H1 (cell line): ENCODE data around the gene WASF3. TPM values are rescaled to one million over a fixed set of nuclear protein-coding genes. Genes with fewer than 3 reads are reported as not detected.

Source experiments
- CTCF ChIA-PET: fragments of 300-600 bp; sonication (Branson Sonifier 250); formaldehyde crosslinking; loops from one replicate; lab custom pipeline; 2021; ENCODE audit not compliant: partially characterized antibody; lab: Charles Lee
- POLR2A ChIA-PET: fragments of 300-600 bp; sonication (Branson Sonifier 250); formaldehyde crosslinking; loops from one replicate; lab custom pipeline; 2021; ENCODE audit warnings: inconsistent platforms; ENCODE audit not compliant: partially characterized antibody; lab: Charles Lee
- DNase-seq, 2 experiments: peaks; one replicate each; pipeline versions ENCODE4 v3.0.0 to v3.0.0-alpha.2; 2010 to 2022; ENCODE audit warnings: low spot score in 2 of 2, low read depth in 1 of 2, mixed read lengths in 1 of 2
- FAIRE-seq: peaks from 2 replicates; lab custom pipeline; 2011; peaks lifted over from hg19 to GRCh38; lab: Jason Lieb, UNC
- H2AFZ ChIP-seq: 2 replicates; pipeline ENCODE4 v1.8.1; 2012; ENCODE audit warnings: low read length, inconsistent platforms
- H2AK5ac ChIP-seq: 2 replicates; pipeline ENCODE4 v1.6.1; 2013; ENCODE audit warnings: low read depth, low read length
- H2BK120ac ChIP-seq: replicated peaks from 2 replicates; pipeline ENCODE3; 2013; ENCODE audit warnings: low read depth, low read length, inconsistent platforms
- H2BK12ac ChIP-seq: 2 replicates; pipeline ENCODE4 v1.6.1; 2013; ENCODE audit warnings: low read depth, low read length
- H2BK15ac ChIP-seq: 2 replicates; pipeline ENCODE4 v1.6.1; 2013; ENCODE audit warnings: low read length
- H2BK20ac ChIP-seq: 2 replicates; pipeline ENCODE4 v1.6.1; 2013; ENCODE audit warnings: low read length
- H2BK5ac ChIP-seq: 2 replicates; pipeline ENCODE4 v1.6.1; 2013; ENCODE audit warnings: low read depth, low read length
- H3K14ac ChIP-seq: 2 replicates; pipeline ENCODE4 v1.6.1; 2013; ENCODE audit warnings: inconsistent platforms; ENCODE audit not compliant: insufficient read length
- H3K18ac ChIP-seq: 2 replicates; pipeline ENCODE4 v1.6.1; 2013; ENCODE audit warnings: low read length; ENCODE audit errors: extremely low read depth
- H3K23ac ChIP-seq: 2 replicates; pipeline ENCODE4 v1.6.1; 2013; ENCODE audit warnings: inconsistent platforms; ENCODE audit not compliant: insufficient read length
- H3K23me2 ChIP-seq: 2 replicates; pipeline ENCODE4 v1.6.1; 2013; ENCODE audit warnings: low read depth, low read length
- H3K27ac ChIP-seq: 2 replicates; pipeline ENCODE4 v1.6.1; 2011; ENCODE audit warnings: low read depth, low read length, inconsistent platforms
- H3K27me3 ChIP-seq, 4 experiments: replicated peaks in 1 of 4; 1 replicate in 1 of 4; 2 replicates in 3 of 4; pipeline versions ENCODE4 v1.6.1 to v1.8.1; 2011 to 2013; ENCODE audit warnings: low read length in 3 of 4, mild to moderate bottlenecking in 3 of 4, inconsistent platforms in 2 of 4, mixed read lengths in 2 of 4, moderate library complexity in 1 of 4; ENCODE audit not compliant: control insufficient read depth in 3 of 4, insufficient read depth in 3 of 4; ENCODE audit errors: extremely low read depth in 1 of 4
- H3K36me3 ChIP-seq, 4 experiments: 2 replicates each; pipeline versions ENCODE4 v1.6.1 to v1.8.1; 2011 to 2013; ENCODE audit warnings: mild to moderate bottlenecking in 4 of 4, low read length in 3 of 4, moderate library complexity in 2 of 4, control low read depth in 1 of 4, inconsistent platforms in 1 of 4; ENCODE audit not compliant: insufficient read depth in 4 of 4, control insufficient read depth in 2 of 4
- H3K4ac ChIP-seq: replicated peaks from 2 replicates; pipeline ENCODE3; 2013; ENCODE audit warnings: low read length, low read depth, mixed read lengths, inconsistent platforms; ENCODE audit not compliant: insufficient read length
- H3K4me1 ChIP-seq, 4 experiments: replicated peaks in 1 of 4; 1 replicate in 1 of 4; 2 replicates in 3 of 4; pipeline versions ENCODE4 v1.6.1 to v1.8.1; 2011 to 2013; ENCODE audit warnings: low read length in 3 of 4, inconsistent platforms in 2 of 4, mixed read lengths in 1 of 4; ENCODE audit not compliant: insufficient read depth in 4 of 4, control insufficient read depth in 3 of 4
- H3K4me2 ChIP-seq, 2 experiments: 2 replicates each; pipeline versions ENCODE4 v1.6.1 to v1.8.1; 2011 to 2013; ENCODE audit warnings: low read depth in 2 of 2, low read length in 2 of 2, control low read depth in 1 of 2, inconsistent platforms in 1 of 2, mild to moderate bottlenecking in 1 of 2; ENCODE audit not compliant: insufficient read depth in 1 of 2
- H3K4me3 ChIP-seq, 4 experiments: fragments of 200-600, 300-600 bp in 1 of 4; sonication (generic), shearing (Covaris generic), sonication (Bioruptor Twin) in 1 of 4; 2 replicates each; pipeline versions ENCODE4 v1.5.1 to v1.8.1; 2011 to 2016; ENCODE audit warnings: low read length in 4 of 4, low read depth in 3 of 4, control low read depth in 2 of 4, inconsistent platforms in 2 of 4, mild to moderate bottlenecking in 2 of 4, mixed read lengths in 1 of 4, moderate library complexity in 1 of 4; ENCODE audit not compliant: insufficient read depth in 2 of 4; ENCODE audit errors: extremely low read depth in 1 of 4
- H3K56ac ChIP-seq: replicated peaks from 2 replicates; pipeline ENCODE3; 2013; ENCODE audit warnings: low read depth, mild to moderate bottlenecking, mixed read lengths, low read length, inconsistent platforms; ENCODE audit not compliant: insufficient read length
- H3K79me1 ChIP-seq: 2 replicates; pipeline ENCODE4 v1.6.1; 2013; ENCODE audit warnings: low read depth, low read length, control low read depth
- H3K79me2 ChIP-seq, 2 experiments: 2 replicates each; pipeline versions ENCODE4 v1.6.1 to v1.8.1; 2012 to 2013; ENCODE audit warnings: low read length in 2 of 2, mild to moderate bottlenecking in 2 of 2, inconsistent platforms in 1 of 2; ENCODE audit not compliant: insufficient read depth in 2 of 2, control insufficient read depth in 1 of 2
- H3K9ac ChIP-seq, 4 experiments: replicated peaks in 1 of 4; 1 replicate in 1 of 4; 2 replicates in 3 of 4; pipeline versions ENCODE4 v1.6.1 to v1.8.1; 2011 to 2013; ENCODE audit warnings: low read depth in 3 of 4, low read length in 3 of 4, control low read depth in 2 of 4, mild to moderate bottlenecking in 2 of 4, moderate library complexity in 2 of 4, inconsistent platforms in 1 of 4; ENCODE audit errors: extremely low read depth in 1 of 4
- H3K9me3 ChIP-seq, 2 experiments: 2 replicates each; pipeline versions ENCODE4 v1.6.1 to v1.8.1; 2012 to 2013; ENCODE audit warnings: mild to moderate bottlenecking in 2 of 2, moderate library complexity in 2 of 2, control low read depth in 1 of 2, inconsistent platforms in 1 of 2, low read depth in 1 of 2, low read length in 1 of 2, mixed read lengths in 1 of 2; ENCODE audit not compliant: insufficient read depth in 2 of 2
- H4K20me1 ChIP-seq, 2 experiments: replicated peaks in 1 of 2; 2 replicates each; pipeline versions ENCODE3 to v1.8.1; 2011 to 2013; ENCODE audit warnings: inconsistent platforms in 2 of 2, low read length in 2 of 2, mild to moderate bottlenecking in 1 of 2; ENCODE audit not compliant: insufficient read depth in 2 of 2, control insufficient read depth in 1 of 2
- H4K5ac ChIP-seq: 2 replicates; pipeline ENCODE4 v1.6.1; 2013; ENCODE audit warnings: low read length, low read depth, mixed read lengths, inconsistent platforms; ENCODE audit not compliant: insufficient read length
- H4K8ac ChIP-seq: 2 replicates; pipeline ENCODE4 v1.8.0; 2013; ENCODE audit warnings: mild to moderate bottlenecking, moderate library complexity, low read length, inconsistent platforms; ENCODE audit not compliant: insufficient read depth; ENCODE audit errors: extremely low read depth
- H4K91ac ChIP-seq: replicated peaks from 2 replicates; pipeline ENCODE3; 2013; ENCODE audit warnings: low read length, mixed read lengths, inconsistent platforms; ENCODE audit not compliant: insufficient read length
- HDAC2 ChIP-seq, 2 experiments: fragments of 300-600 bp in 1 of 2; sonication (generic) in 1 of 2; IDR thresholded peaks; 2 replicates each; pipeline ENCODE4 v1.6.1; 2011 to 2012; ENCODE audit warnings: low read depth in 2 of 2, low read length in 2 of 2, mild to moderate bottlenecking in 2 of 2, moderate library complexity in 2 of 2, borderline replicate concordance in 1 of 2, inconsistent platforms in 1 of 2
- RNF2 ChIP-seq: fragments of 200-900, 300-1000 bp; sonication (generic); IDR thresholded peaks from 2 replicates; pipeline ENCODE4 v1.7.1; 2016; ENCODE audit warnings: borderline replicate concordance, low read depth, mild to moderate bottlenecking, antibody characterized with exemption, low read length; ENCODE audit not compliant: poor library complexity, severe bottlenecking; ENCODE audit errors: missing control alignments
- RXRA ChIP-seq: IDR thresholded peaks from 2 replicates; pipeline ENCODE4 v1.6.1; 2011; ENCODE audit warnings: low read depth, mild to moderate bottlenecking, low read length, moderate library complexity; ENCODE audit not compliant: insufficient read depth
- SP2 ChIP-seq: IDR thresholded peaks from 2 replicates; pipeline ENCODE4 v1.6.1; 2012; ENCODE audit warnings: mild to moderate bottlenecking, low read length, inconsistent platforms
- WGBS, 2 experiments: shearing (Covaris generic) in 1 of 2; methylation state at CpG; one replicate each; pipeline versions ENCODE4 v1.1.6 to v1.1.7; 2013 to 2015; ENCODE audit warnings: low lambda C conversion rate in 2 of 2, mixed read lengths in 2 of 2, inconsistent platforms in 1 of 2, low coverage in 1 of 2, missing lambda C conversion rate in 1 of 2; ENCODE audit not compliant: insufficient replicate concordance in 2 of 2, insufficient coverage in 1 of 2, insufficient read length in 1 of 2; ENCODE audit errors: extremely low coverage in 1 of 2, missing lambda C conversion rate in 1 of 2; 5-methylcytosine and 5-hydroxymethylcytosine counted together
- polyA plus RNA-seq, 7 experiments: library from polyadenylated mRNA; depleted of rRNA in 3 of 7; stranded (reverse) in 5 of 7; unstranded in 2 of 7; fragments of >200 nt in 5 of 7; fragments of 200-250 nt in 2 of 7; gene quantifications; 1 replicate in 5 of 7; 2 replicates in 1 of 7; 4 replicates in 1 of 7; pipeline versions ENCODE4 v1.2.1 to v1.2.3, GENCODE V29; 2011 to 2013; ENCODE audit warnings: missing spikeins in 2 of 7, mixed read lengths in 2 of 7
- total RNA-seq: library from RNA; stranded (reverse); fragmentation: NEBNext Ultra II Directional; extraction: Animal tissue kit (Norgen Biotek cat#: 25700); gene quantifications from 2 replicates; pipeline ENCODE4 v1.2.1, GENCODE V29; 2021

WASF3 gene
- total and polyA plus RNA-seq, 2 of the 8 experiments (the other 6 are each of a cell fraction or from before 2014, with no cell fraction given) = 18.7 to 39.8 TPM

DNA sequence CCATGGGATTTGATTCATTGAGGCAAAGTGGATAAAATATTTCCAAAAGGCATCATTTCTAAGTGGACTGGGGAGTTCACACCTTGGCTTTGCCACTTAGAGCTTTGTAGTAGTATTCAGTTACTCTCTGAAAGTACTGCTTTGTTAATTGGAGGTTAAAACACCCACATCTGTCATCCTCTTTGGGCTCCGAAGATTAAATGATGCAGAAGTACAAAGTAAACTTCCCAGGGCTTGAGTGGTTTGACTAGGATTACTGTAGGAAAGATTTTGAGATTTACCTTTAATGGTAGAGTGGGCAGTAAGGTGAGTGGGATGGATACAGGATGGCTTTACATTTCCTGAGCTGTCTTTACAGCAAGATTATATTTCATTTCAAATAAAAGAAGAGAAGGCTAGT lies 42.4 kb downstream of the WASF3 start:
- H3K23ac ChIP-seq = no peak overlapping the region
- TF ChIP-seq RXRA (no peak), HDAC2 (IDR thresholded peaks at IDR 0.05; ENCODE audit: borderline replicate concordance in 1 of 2, low read depth in 2 of 2, low read length in 2 of 2) (no peak), RNF2 (no peak), SP2 (no peak)

More for the DNA sequence above, 42.4 kb downstream of the WASF3 start:
- no peaks in the 10 kb centered on the region for H3K23me2 ChIP-seq
- no peak overlapping the region for H3K18ac ChIP-seq
- no peak overlapping the region for H3K27ac ChIP-seq
- DNase-seq (no peak), FAIRE-seq (no peak)
- H2AFZ ChIP-seq = no peak overlapping the region
- H3K27me3 ChIP-seq = no peaks in the 10 kb centered on the region
- no peak overlapping the region for H3K56ac ChIP-seq
- 78% methylated on average over 1 of the region's 1 CpG; no CpG with 5 or more reads in 1 of the 2 experiments for WGBS, 2 experiments
- no peak overlapping the region for H4K91ac ChIP-seq
- no peak overlapping the region for H3K14ac ChIP-seq
- H3K9me3 ChIP-seq = peaks cover 0 to 4% of the 10 kb centered on the region in 2 experiments; a peak in 1 of 4 replicates
- POLR2A ChIA-PET = no interaction called here
- H2AK5ac ChIP-seq = no peak overlapping the region
- H2BK15ac ChIP-seq = no peak overlapping the region
- no peak overlapping the region for H3K4me3 ChIP-seq
- no peak overlapping the region for H3K9ac ChIP-seq
- CTCF ChIA-PET = interaction anchor here (0.6 to 1.7 kb wide), 5 partner anchors 12 to 355 kb away, joined by 3 to 5 read pairs (median 3); no protein-coding TSS in a partner anchor
- H4K8ac ChIP-seq = no peak overlapping the region
- no peak overlapping the region for H4K5ac ChIP-seq
- H2BK12ac ChIP-seq = no peak overlapping the region
- H2BK20ac ChIP-seq = no peak overlapping the region
- H2BK120ac ChIP-seq = no peak overlapping the region
- peaks cover 2% of the 10 kb centered on the region; the same call in 1 of the 2 replicates for H3K79me1 ChIP-seq
- no peak overlapping the region for H2BK5ac ChIP-seq
- H3K4me1 ChIP-seq = peaks cover 0 to 3% (median 0%) of the 10 kb centered on the region in 4 experiments; a peak in 1 of 7 replicates
- peaks cover 0 to 60% of the 10 kb centered on the region in 2 experiments; a peak in 3 of 4 replicates for H3K79me2 ChIP-seq
- peaks cover 0 to 2% of the 10 kb centered on the region in 2 experiments for H4K20me1 ChIP-seq
- no peaks in the 10 kb centered on the region for H3K36me3 ChIP-seq
- H3K4me2 ChIP-seq = no peak overlapping the region
- H3K4ac ChIP-seq = no peak overlapping the region
